Ramos (cell line): ENCODE data around the gene BICRAL.
"Not testable (repeated sequence)": the region's sequence is repeated elsewhere in the genome, so short reads cannot be mapped to it uniquely, and the experiment has no call there.

Experiments used
- in situ Hi-C: fragments of 300-500 bp; cut with MboI; formaldehyde crosslinking; loops from one replicate; pipeline ENCODE4 v1.14.3; 2022; ENCODE audit warnings: low sequenced_read_pairs; ENCODE audit not compliant: unreplicated experiment

Gene BICRAL

DNA sequence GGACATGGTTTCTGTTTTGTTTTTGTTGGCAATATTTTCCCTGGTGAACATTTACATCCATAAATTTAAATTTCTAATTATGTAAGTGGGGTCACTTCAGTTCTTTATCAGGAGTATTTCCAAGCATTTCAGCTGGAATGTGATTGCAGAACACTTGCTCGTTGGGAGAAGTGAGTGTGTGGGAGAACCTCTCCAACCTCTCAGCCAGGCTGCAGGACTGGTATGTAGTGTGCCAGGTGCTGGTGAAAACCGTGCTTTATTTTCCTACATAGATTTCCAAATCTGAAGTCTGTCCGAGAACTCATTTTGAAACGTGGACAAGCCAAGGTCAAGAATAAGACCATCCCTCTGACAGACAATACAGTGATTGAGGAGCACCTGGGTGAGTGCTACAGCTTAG is 103.8 kb downstream of the BICRAL start:
- in situ Hi-C loops = no loop called here

DNA sequence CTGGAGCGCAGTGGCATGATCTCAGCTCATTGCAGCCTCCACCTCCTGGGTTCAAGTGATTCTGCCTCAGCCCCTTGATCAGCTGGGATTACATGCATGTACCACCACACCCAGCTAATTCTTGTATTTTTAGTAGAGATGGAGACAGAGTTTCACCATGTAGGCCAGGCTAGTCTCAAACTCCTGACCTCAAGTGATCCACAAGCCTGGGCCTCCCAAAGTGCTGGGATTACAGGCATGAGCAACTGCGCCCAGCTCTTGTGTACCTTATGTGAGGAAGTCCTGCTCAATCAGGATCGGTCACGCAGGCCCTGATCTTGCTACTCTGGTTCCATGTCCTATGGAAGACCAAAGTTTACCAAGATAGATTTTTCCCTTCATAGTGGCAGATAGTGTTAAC is 106.3 kb downstream of the BICRAL start:
- in situ Hi-C loops = not testable (repeated sequence)

GRCh38 chr6:42889815-42890214 is 108.0 kb downstream of the BICRAL start:
- in situ Hi-C loops = no loop called here

DNA sequence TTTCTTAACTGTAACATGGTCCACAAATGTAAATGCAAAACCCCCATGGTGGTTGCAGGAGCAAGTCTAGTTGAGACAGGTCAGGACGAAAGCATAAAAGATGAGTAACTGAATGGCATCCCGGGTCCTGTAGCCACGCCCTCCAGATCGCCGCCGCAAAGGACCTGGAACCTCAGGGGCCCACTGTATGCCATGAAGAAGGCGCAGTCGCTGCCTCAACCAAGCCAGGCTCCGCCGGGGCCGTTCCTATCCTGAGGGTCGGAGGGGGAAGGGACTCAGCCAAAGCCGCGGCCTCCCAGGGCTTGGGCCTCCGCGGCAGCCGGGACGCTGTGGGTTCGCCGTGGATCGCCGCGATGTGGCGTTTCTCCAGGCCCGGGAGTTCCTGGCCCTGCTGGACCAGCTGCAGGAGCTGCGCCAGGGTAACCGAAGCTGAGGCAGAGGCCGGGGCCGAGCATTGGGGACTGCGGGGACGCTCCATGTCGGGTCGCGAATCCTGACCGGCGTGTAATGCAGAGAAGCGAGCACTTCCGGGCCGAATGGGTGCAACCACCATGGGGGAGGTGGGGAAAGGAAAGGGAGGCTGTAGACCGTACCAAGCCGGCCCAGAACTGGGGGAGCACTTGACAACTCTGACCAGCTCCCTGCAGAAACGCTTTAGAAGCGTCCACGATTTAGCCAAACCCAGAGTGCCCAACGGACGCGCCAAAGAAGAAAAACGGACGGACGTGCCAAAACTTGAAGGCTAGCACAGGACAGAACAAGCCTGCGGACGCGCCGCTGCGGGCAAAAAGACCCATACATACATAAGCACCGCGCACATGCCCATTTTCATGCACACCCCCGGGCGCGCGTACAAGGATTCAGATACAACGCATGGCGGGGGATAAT is 108.7 kb downstream of the BICRAL start:
- in situ Hi-C loops = no loop called here

GRCh38 chr6:42891199-42891722 is 109.4 kb downstream of the BICRAL start:
- in situ Hi-C loops = no loop called here

- in situ Hi-C loops = not testable (repeated sequence)
Observed at GRCh38 chr6:42894041-42894828, 112.4 kb downstream of the BICRAL start.

DNA sequence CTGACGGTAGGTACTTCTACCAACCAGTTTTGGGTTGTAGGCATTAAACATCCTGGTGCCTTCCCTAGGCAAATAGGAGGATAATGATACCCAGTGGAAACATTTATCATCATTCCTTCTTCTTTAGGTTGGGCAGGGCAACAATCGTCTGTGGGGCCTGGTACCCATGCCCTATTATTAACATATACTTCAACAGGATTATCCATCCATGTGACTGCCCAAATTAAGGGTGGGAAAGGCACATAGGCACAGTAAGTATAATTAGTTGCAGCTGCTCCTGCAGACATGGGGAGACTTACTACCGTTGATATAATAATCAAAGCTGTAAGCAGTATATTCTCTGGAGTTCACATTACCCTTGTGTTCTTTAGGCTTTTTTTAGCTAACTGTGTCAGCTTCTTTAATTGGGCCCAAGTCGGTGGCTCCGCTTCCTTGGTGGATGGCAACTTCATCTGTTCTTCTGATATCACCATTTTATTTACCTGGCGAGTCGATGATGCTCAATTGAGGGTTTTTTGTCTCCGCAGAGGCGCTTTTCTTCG is 114.4 kb downstream of the BICRAL start:
- in situ Hi-C loops = no loop called here

GRCh38 chr6:42898891-42899361 is 117.1 kb downstream of the BICRAL start:
- in situ Hi-C loops = no loop called here

- in situ Hi-C loops = no loop called here
Observed at GRCh38 chr6:42899871-42900270, 118.0 kb downstream of the BICRAL start.

DNA sequence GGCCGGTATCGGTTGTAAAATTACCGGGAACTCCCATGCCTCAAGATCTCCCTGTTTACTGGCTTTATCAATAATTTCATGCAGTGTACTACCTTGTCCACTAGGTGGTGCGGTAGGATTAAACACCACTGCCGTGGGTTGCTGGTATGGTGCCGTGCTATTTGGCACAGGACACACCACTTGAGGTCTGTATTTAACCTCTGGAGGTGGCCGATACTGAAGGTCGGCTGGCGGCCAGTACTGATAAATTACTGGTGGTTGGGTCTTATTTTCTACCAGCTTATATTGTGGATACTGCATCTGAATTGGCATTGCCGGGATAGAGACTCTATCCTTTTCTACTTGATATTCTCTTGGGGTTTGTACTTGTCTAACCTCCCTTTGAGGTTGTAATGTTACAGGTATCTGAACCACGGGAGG is 119.7 kb downstream of the BICRAL start:
- in situ Hi-C loops = no loop called here

DNA sequence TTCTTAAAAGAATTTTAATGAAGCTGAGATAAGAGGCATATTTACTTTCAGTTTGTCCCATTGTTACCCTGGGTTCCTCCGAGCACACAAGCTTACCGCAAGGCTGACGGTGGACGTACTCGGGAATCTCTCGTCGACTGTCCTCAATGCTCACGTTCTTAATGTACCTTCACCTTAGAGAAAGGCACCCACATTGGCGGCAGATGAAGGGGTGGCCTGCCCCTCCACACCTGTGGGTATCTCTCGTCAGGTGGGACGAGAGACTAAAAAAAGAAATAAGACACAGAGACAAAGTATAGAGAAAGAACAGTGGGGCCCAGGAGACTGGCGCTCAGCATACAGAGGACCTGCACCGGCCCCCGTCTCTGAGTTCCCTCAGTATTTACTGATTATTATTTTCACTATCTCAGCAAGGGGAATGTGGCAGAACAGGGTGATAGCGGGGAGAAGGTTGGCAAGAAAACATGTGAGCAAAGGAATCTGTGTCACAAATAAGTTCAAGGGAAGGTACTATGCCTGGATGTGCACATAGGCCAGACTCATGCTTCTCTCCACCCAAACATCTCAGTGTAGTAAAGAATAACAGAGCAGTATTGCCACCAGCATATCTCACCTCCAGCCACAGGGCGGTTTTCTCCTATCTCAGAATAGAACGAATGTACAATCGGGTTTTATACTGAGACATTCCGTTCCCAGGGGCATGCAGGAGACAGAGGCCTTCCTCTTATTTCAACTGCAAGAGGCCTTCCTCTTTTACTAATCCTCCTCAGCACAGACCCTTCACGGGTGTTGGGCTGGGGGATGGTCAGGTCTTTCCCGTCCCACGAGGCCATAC is 120.8 kb downstream of the BICRAL start:
- in situ Hi-C loops = not testable (repeated sequence)

GRCh38 chr6:42904467-42904866 is 122.6 kb downstream of the BICRAL start:
- in situ Hi-C loops = no loop called here

DNA sequence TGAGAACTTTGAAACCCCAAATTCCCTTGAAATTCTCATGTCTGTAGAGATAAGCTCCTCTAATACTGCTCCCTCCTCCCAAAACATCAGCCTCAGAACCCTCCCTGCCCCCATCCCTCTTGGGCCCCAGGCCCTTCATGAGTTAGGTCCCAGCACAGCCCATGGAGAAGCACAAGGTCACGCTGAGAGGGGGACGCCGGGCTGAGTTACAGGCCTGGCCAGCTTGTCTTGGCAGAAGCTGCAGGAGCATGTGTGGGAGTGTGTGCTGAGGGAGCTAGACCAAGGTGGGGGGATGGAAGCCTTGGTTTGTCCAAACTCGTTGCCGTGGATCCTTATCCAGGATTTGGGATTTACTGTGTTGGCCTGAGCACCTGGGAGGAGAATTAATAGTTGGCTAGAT is 125.5 kb downstream of the BICRAL start:
- in situ Hi-C loops = loop anchor here (5.0 kb wide), 1 partner anchor 235 kb away; no protein-coding TSS in a partner anchor

- in situ Hi-C loops = loop anchor here (5.0 kb wide), 1 partner anchor 232 kb away; no protein-coding TSS in a partner anchor
Observed at GRCh38 chr6:42909835-42910234, 128.0 kb downstream of the BICRAL start.

GRCh38 chr6:42911171-42912021 is 129.5 kb downstream of the BICRAL start:
- in situ Hi-C loops = no loop called here

DNA sequence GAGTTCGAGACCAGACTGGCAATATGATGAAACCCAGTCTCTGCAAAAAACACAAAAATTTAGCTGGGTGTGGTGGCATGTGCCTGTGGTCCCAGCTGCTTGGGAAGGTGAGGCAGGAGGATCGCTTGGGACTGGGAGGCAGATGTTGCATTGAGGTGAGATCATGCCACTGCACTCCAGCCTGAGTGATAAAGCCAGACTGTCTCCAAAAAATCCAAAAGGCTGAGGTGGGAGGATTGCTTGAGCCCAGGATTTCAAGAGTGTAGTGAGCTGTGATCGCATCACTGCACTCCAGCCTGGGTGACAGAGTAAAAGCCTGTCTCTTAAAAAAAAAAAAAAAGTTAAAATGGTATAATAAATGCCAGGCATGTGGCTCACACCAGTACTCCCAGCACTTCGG is 132.7 kb downstream of the BICRAL start:
- in situ Hi-C loops = no loop called here

DNA sequence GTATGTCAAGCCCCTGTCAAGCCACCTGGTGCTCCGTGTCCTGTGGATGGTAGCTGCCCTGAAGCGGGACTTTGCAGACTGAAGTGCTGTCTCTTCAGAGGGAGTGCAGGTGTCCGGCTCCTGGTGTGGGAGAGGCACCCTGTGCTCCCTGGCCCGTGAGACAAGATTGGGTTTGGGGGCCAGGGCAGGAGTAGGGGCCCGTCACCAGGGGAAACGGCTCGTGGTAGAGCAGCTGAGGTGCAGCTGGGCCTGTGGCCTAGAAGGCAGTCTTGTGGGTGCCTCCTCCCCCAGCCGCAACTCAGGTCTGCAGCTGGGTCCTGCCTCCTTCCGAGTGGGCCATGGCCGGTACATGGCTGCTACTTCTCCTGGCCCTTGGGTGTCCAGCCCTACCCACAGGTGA is 133.9 kb downstream of the BICRAL start, which contains the start of gene PTCRA:
Gene PTCRA, plus strand, starts transcription at position 322 of the 400 bp plus-strand sequence. Its CDS starts 17 bp downstream, at position 339.
- in situ Hi-C loops = no loop called here

- in situ Hi-C loops = no loop called here
Observed at GRCh38 chr6:42916288-42916687, 134.4 kb downstream of the BICRAL start.
